Spleen (tissue), 11 donors: ENCODE measurements around the gene PDE4D. TPM values are rescaled to one million over a fixed set of nuclear protein-coding genes. Genes with fewer than 3 reads are reported as not detected.

Experiments used
- DNase-seq: peaks from one replicate; pipeline ENCODE4 v3.0.0-alpha.2; 2020
- H3K27ac ChIP-seq, 8 donors: fragments of 200-600 bp; sonication (generic) in 7 of 8; 1 replicate in 4 of 8; 2 replicates in 4 of 8; pipeline versions ENCODE4 v1.5.0 to v1.8.0; 2016 to 2021; ENCODE audit warnings: inconsistent platforms in 4 of 8, mild to moderate bottlenecking in 4 of 8, moderate library complexity in 1 of 8
- H3K27me3 ChIP-seq, 7 donors: fragments of 200-600 bp; sonication (generic) in 6 of 7; replicated peaks in 1 of 7; 1 replicate in 4 of 7; 2 replicates in 3 of 7; pipeline versions ENCODE4 v1.5.0 to v1.8.0; 2016 to 2021; ENCODE audit warnings: inconsistent platforms in 3 of 7, mild to moderate bottlenecking in 1 of 7
- H3K36me3 ChIP-seq, 6 donors: fragments of 200-600 bp; sonication (generic) in 5 of 6; 1 replicate in 4 of 6; 2 replicates in 2 of 6; pipeline versions ENCODE4 v1.5.0 to v1.8.0; 2016 to 2021; ENCODE audit warnings: inconsistent platforms in 2 of 6
- H3K4me1 ChIP-seq, 6 donors: fragments of 200-600 bp; sonication (generic) in 5 of 6; 1 replicate in 3 of 6; 2 replicates in 3 of 6; pipeline versions ENCODE4 v1.5.0 to v1.8.0; 2016 to 2021; ENCODE audit warnings: inconsistent platforms in 3 of 6
- H3K4me3 ChIP-seq, 8 donors: fragments of 200-600 bp; sonication (generic) in 7 of 8; 1 replicate in 4 of 8; 2 replicates in 4 of 8; pipeline versions ENCODE4 v1.5.0 to v1.8.0; 2016 to 2021; ENCODE audit warnings: inconsistent platforms in 4 of 8, mild to moderate bottlenecking in 4 of 8, moderate library complexity in 2 of 8
- H3K9me3 ChIP-seq, 8 donors: fragments of 200-600 bp; sonication (generic) in 7 of 8; 1 replicate in 4 of 8; 2 replicates in 4 of 8; pipeline versions ENCODE4 v1.5.0 to v1.8.0; 2016 to 2021; ENCODE audit warnings: inconsistent platforms in 4 of 8
- CTCF ChIP-seq, 11 experiments: fragments of 200-600 bp in 7 of 11; fragments of 450-650 bp in 4 of 11; sonication (generic) in 4 of 11; IDR thresholded peaks in 8 of 11; conservative IDR thresholded peaks in 3 of 11; 1 replicate in 7 of 11; 2 replicates in 4 of 11; pipeline versions ENCODE4 v1.4.0 to v1.8.0; 2016 to 2021; ENCODE audit warnings: antibody characterized with exemption in 11 of 11, inconsistent platforms in 4 of 11, mild to moderate bottlenecking in 1 of 11
- POLR2A ChIP-seq, 3 donors: fragments of 450-650 bp; IDR thresholded peaks; one replicate each; pipeline ENCODE4 v1.5.1; 2017; ENCODE audit warnings: antibody characterized with exemption in 3 of 3, mild to moderate bottlenecking in 1 of 3
- POLR2AphosphoS5 ChIP-seq, 3 donors: sonication (generic); formaldehyde crosslinking; IDR thresholded peaks; one replicate each; pipeline ENCODE4 v1.5.1; 2017; ENCODE audit warnings: antibody characterized with exemption in 3 of 3
- WGBS, 5 donors: extraction: QIAGEN DNeasy Blood & Tissue Kit in 3 of 5; methylation state at CpG; one replicate each; pipeline versions ENCODE4 v1.1.5 to v1.1.7; 2013 to 2018; 5-methylcytosine and 5-hydroxymethylcytosine counted together
- intact Hi-C: fragments of 100-400 bp; cut with DNase I; formaldehyde crosslinking; loops from one replicate; pipeline ENCODE4 v1.15.0; 2023; ENCODE audit warnings: low total_unique reads
- polyA plus RNA-seq, 3 donors: library from polyadenylated mRNA; stranded (reverse); fragments of 200-250 nt; gene quantifications; one replicate each; pipeline ENCODE4 v1.2.1, GENCODE V29; 2013
- total RNA-seq, 7 donors: library from RNA; depleted of rRNA in 3 of 7; stranded (reverse); fragments of >200 nt in 3 of 7; fragmentation: NEBNext Ultra II Directional in 4 of 7; extraction: Animal tissue kit (Norgen Biotek cat#: 25700) in 4 of 7; gene quantifications; one replicate each; pipeline versions ENCODE4 v1.1.0 to v1.2.1, GENCODE V29; 2016 to 2021
- donor health status: healthy with polysubstance abuse.
- donor health status: DM: no; HTN: no; CAD: no; lungs with moderate emphysema.
- donor health status: DM: no; HTN: no; CAD: no.
- donor health status: Bipolar disorder and iron deficiency.
- donor health status: healthy.
- donor health status: DM: no; HTN: no; CAD: no.
- donor health status: DM: yes; HTN: yes; CAD: no.

PDE4D gene
- total and polyA plus RNA-seq, 10 donors = 0.88 to 51.8 (median 18.2) TPM

- peak overlapping the region in 3 of 8 donors; percentile 22 to 39 (median 37) for H3K27ac ChIP-seq
- no peaks in the 10 kb centered on the region for H3K9me3 ChIP-seq
- no peak for DNase-seq
- no peaks in the 10 kb centered on the region for H3K36me3 ChIP-seq
- H3K27me3 ChIP-seq = no peaks in the 10 kb centered on the region
- intact Hi-C loops = no loop called here
- TF ChIP-seq POLR2AphosphoS5 (IDR thresholded peaks at IDR 0.05) (no peak), POLR2A (IDR thresholded peaks at IDR 0.05) (no peak), CTCF (IDR thresholded peaks at IDR 0.05 in 8 of 11, conservative IDR thresholded peaks at IDR 0.05 in 3 of 11) (no peak)
- 65 to 75% (median 67%) methylated on average over 3 of the region's 3 CpGs for WGBS, 5 donors
- H3K4me1 ChIP-seq = peaks cover 0 to 8% (median 0%) of the 10 kb centered on the region in 6 donors
- no peak overlapping the region for H3K4me3 ChIP-seq
Observed at GRCh38 chr5:59062986-59063683, 830.4 kb downstream of the PDE4D start.

GRCh38 chr5:59061377-59061776 lies 832.1 kb downstream of the PDE4D start:
- no peak for TF ChIP-seq CTCF (IDR thresholded peaks at IDR 0.05 in 8 of 11, conservative IDR thresholded peaks at IDR 0.05 in 3 of 11)
- no peak for TF ChIP-seq POLR2AphosphoS5 (IDR thresholded peaks at IDR 0.05)
- TF ChIP-seq POLR2A (IDR thresholded peaks at IDR 0.05) = no peak
- DNase-seq = no peak
- H3K4me1 ChIP-seq = peaks cover 0 to 8% (median 0%) of the 10 kb centered on the region in 6 donors
- no peak overlapping the region for H3K27ac ChIP-seq
- no peak overlapping the region for H3K4me3 ChIP-seq
- no peaks in the 10 kb centered on the region for H3K9me3 ChIP-seq
- H3K27me3 ChIP-seq = no peaks in the 10 kb centered on the region
- H3K36me3 ChIP-seq = no peaks in the 10 kb centered on the region
- intact Hi-C loops = no loop called here
- WGBS, 5 donors = 51 to 69% (median 67%) methylated on average over 5 of the region's 5 CpGs

GRCh38 chr5:59058969-59059687 lies 834.4 kb downstream of the PDE4D start:
- no peak overlapping the region for H3K27ac ChIP-seq

More at GRCh38 chr5:59058969-59059687, 834.4 kb downstream of the PDE4D start:
- Histone ChIP-seq H3K36me3 (no peaks in the 10 kb centered on the region), H3K4me3 (no peak overlapping the region), H3K4me1 (peaks cover 0 to 8% (median 0%) of the 10 kb centered on the region in 6 donors), H3K9me3 (no peaks in the 10 kb centered on the region), H3K27me3 (no peaks in the 10 kb centered on the region)
- no peak for DNase-seq
- intact Hi-C loops = no loop called here
- WGBS, 5 donors = 71 to 93% (median 79%) methylated on average over 5 of the region's 5 CpGs
- TF ChIP-seq POLR2AphosphoS5 (IDR thresholded peaks at IDR 0.05) (no peak), CTCF (IDR thresholded peaks at IDR 0.05 in 8 of 11, conservative IDR thresholded peaks at IDR 0.05 in 3 of 11) (no peak), POLR2A (IDR thresholded peaks at IDR 0.05) (no peak)
